ENCODE data around the gene SCGB2B2.
"Not testable (repeated sequence)": the region's sequence is repeated elsewhere in the genome, so short reads cannot be mapped to it uniquely, and the experiment has no call there.

DNA sequence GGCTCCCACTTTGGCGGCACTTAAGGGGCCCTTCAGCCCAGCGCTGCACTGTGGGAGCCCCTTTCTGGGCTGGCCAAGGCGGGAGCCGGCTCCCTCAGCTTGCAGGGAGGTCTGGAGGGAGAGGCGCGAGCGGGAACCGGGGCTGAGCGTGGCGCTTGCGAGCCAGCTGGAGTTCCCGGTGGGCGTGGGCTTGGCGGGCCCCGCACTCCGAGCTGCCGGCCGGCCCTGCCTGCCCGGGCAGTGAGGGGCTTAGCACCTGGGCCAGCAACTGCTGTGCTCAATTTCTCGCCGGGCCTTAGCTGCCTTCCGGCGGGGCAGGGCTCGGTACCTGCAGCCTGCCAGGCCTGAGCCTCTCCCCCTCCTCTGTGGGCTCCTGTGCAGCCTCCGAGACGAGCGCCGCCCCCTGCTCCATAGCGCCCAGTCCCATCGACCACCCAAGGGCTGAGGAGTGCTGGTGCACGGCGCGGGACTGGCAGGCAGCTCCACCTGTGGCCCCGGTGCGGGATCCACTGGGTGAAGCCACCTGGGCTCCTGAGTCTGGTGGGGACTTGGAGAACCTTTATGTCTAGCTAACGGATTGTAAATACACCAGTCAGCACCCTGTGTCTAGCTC is 8.8 kb downstream of the SCGB2B2 start:
- TF ChIP-seq EZH2 (IDR thresholded peaks at IDR 0.05; ENCODE audit: borderline replicate concordance, low read length) = not testable (repeated sequence)
- TF ChIP-seq, protein P1, sequence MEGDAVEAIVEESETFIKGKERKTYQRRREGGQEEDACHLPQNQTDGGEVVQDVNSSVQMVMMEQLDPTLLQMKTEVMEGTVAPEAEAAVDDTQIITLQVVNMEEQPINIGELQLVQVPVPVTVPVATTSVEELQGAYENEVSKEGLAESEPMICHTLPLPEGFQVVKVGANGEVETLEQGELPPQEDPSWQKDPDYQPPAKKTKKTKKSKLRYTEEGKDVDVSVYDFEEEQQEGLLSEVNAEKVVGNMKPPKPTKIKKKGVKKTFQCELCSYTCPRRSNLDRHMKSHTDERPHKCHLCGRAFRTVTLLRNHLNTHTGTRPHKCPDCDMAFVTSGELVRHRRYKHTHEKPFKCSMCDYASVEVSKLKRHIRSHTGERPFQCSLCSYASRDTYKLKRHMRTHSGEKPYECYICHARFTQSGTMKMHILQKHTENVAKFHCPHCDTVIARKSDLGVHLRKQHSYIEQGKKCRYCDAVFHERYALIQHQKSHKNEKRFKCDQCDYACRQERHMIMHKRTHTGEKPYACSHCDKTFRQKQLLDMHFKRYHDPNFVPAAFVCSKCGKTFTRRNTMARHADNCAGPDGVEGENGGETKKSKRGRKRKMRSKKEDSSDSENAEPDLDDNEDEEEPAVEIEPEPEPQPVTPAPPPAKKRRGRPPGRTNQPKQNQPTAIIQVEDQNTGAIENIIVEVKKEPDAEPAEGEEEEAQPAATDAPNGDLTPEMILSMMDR (conservative IDR thresholded peaks at IDR 0.05 in 1 of 2, IDR thresholded peaks at IDR 0.05 in 1 of 2; ENCODE audit: extremely low read depth in 1 of 2, insufficient read depth in 1 of 2, low read depth in 1 of 2, low read length in 2 of 2) = not testable (repeated sequence)
